ENCODE data around the gene OR6X1. TPM values are rescaled to one million over a fixed set of nuclear protein-coding genes. Genes with fewer than 3 reads are reported as not detected.

The OR6X1 gene
- total and polyA plus RNA-seq, 8 donors = not detected

DNA sequence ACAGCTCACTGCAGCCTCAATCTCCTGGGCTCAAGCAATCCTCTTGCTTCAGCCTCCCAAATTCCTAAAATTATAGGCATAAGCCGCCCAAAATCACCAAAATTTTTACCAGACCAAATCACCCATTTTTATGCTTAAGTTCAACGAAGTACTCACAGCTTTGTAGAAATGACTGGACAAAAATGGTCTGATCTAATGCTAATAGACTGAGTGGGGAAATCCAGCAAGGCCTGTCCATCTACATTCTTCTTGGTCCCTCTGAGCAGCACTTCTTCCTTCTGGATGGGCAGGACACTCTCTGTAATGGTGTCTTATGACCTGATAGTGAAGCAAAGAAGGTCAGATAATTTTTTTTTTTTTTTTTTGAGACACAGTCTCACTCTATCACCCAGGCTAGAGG, 18.7 kb upstream of the OR6X1 start:
- no peak for ATAC-seq
- intact Hi-C loops (cut with DNase I) = no loop called here
- no peak for FAIRE-seq

DNA sequence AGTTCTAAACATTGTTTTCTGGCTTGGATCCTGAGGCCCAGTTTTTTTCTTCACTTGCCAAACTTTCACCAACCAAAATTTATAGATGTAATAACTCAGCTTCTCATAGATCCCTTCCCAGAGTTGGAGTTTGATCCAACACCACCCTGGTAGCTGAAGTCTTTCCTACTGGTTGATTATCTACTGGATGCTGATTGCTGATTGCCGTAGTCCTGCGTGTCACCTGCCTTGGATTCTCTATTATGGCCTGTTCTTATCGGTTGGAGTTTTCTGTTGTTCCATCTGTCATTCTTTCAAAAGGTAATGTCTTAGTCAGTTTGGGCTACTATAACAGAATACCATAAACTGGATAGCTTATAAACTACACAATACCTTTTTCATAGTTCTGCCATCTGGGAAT, 17.3 kb upstream of the OR6X1 start:
- Histone ChIP-seq H3K4me1 (no peaks in the 10 kb centered on the region), H3K27ac (no peak overlapping the region), H3K36me3 (no peaks in the 10 kb centered on the region), H3K4me3 (no peak overlapping the region), H3K27me3 (no peaks in the 10 kb centered on the region), H3K9me3 (no peaks in the 10 kb centered on the region)
- WGBS, 2 donors = 92 to 98% methylated on average over 3 of the region's 3 CpGs
- intact Hi-C loops (cut with DNase I) = no loop called here
- DNase-seq (no peak), FAIRE-seq (no peak), ATAC-seq (no peak)
- no peak for TF ChIP-seq CTCF (IDR thresholded peaks at IDR 0.05)

More for the DNA sequence above, 18.7 kb upstream of the OR6X1 start:
- no peaks in the 10 kb centered on the region for H3K27me3 ChIP-seq
- DNase-seq = no peak
- no peaks in the 10 kb centered on the region for H3K4me1 ChIP-seq
- H3K9me3 ChIP-seq = no peaks in the 10 kb centered on the region
- H3K36me3 ChIP-seq = no peaks in the 10 kb centered on the region
- no peak for TF ChIP-seq CTCF (IDR thresholded peaks at IDR 0.05)
- WGBS, 2 donors = 84 to 94% methylated on average over 2 of the region's 2 CpGs
- no peak overlapping the region for H3K4me3 ChIP-seq
- no peak overlapping the region for H3K27ac ChIP-seq

GRCh38 chr11:123770712-123771111, 16.4 kb upstream of the OR6X1 start:
- FAIRE-seq (no peak), DNase-seq (no peak), ATAC-seq (no peak)
- Histone ChIP-seq H3K27ac (no peak overlapping the region), H3K4me3 (no peak overlapping the region), H3K36me3 (no peaks in the 10 kb centered on the region), H3K27me3 (no peaks in the 10 kb centered on the region), H3K4me1 (no peaks in the 10 kb centered on the region), H3K9me3 (no peaks in the 10 kb centered on the region)
- intact Hi-C loops (cut with DNase I) = no loop called here
- TF ChIP-seq CTCF (IDR thresholded peaks at IDR 0.05) = no peak

DNA sequence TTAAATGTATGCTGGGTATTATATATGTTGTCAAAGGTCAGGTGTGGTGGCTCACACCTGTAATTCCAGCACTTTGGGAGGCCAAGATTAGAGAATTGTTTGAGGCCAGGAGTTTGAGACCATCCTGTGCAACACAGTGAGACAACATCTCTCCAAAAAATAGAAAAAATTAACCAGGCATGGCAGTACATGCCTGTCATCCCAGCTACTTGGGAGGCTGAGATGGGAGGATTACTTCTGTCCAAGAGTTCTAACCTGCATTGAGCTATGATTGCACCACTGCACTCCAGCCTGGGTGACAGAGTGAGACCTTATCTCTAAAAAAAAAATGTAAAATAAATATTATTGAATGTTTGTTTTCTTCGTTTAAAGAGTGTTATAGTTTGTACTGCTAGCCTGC, 11.3 kb upstream of the OR6X1 start:
- H3K4me3 ChIP-seq = no peak overlapping the region
- intact Hi-C loops (cut with DNase I) = no loop called here
- H3K36me3 ChIP-seq = no peaks in the 10 kb centered on the region
- WGBS, 2 donors = 8 to 10% methylated on average over 1 of the region's 1 CpG
- ATAC-seq (no peak), FAIRE-seq (no peak), DNase-seq (no peak)
- H3K9me3 ChIP-seq = no peaks in the 10 kb centered on the region
- no peak overlapping the region for H3K27ac ChIP-seq
- no peak for TF ChIP-seq CTCF (IDR thresholded peaks at IDR 0.05)
- no peaks in the 10 kb centered on the region for H3K27me3 ChIP-seq
- H3K4me1 ChIP-seq = no peaks in the 10 kb centered on the region

DNA sequence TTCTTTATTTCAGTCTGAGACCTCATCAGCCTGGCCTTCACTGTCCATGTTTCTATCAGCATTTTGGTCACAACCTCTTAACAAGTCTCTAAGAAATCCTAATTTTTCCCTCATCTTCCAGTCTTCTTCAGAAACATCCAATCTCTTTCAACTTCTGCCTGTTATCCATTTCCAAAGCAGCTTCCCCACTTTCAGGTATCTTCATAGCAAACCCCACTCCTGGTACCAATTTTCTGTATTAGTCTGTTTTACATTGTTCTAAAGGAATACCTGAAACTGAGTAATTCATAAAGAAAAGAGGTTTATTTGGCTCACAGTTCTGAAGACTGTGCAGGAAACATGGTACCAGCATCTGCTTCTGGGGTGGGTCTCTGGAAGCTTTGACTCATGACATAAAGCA, 8.1 kb upstream of the OR6X1 start:
- DNase-seq = no peak
- no peak overlapping the region for H3K4me3 ChIP-seq
- no peak for ATAC-seq
- H3K27me3 ChIP-seq = no peaks in the 10 kb centered on the region
- H3K27ac ChIP-seq = no peak overlapping the region
- TF ChIP-seq CTCF (IDR thresholded peaks at IDR 0.05) = no peak
- no peaks in the 10 kb centered on the region for H3K9me3 ChIP-seq
- H3K36me3 ChIP-seq = no peaks in the 10 kb centered on the region
- H3K4me1 ChIP-seq = no peaks in the 10 kb centered on the region
- no peak for FAIRE-seq
- intact Hi-C loops (cut with DNase I) = no loop called here
